Smooth muscle cell of the brain vasculature (primary cell): ENCODE data around the gene TFF1.
A peak's percentile ranks its signal among the peaks of the same experiment; 100 is the strongest.

Experiments used
- DNase-seq: peaks from one replicate; pipeline ENCODE4 v3.0.0-alpha.2; 2012; ENCODE audit warnings: low read depth, low spot score

The TFF1 gene

DNA sequence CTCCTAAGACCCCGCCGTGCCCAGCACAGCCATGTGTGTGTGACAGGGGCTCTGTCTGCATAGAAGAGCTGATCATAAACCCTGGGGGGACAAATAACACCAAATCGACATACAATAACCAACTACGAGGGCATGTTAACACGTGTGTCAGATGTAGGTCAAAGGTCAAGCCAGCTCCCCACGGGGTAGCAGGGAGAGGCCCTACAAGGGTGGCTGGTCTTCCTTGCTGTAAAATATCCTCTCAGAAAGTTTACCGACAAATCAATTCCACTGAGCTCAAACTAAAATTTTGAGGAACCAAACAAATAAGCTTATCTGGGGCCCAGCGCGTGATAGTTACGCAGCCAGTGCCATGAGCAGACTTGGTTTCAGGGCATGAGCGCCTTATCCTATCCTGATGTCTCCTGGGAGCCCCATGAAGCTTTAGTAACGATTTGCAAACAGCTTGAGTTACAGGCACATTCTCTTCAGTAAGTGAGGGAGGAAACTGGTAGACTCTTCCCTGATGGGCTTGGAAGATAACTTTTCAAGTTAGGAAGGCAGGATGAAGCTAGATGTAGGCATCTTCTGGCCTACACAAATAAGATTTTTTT, 32.2 kb upstream of the TFF1 start:
- no peak for DNase-seq

DNA sequence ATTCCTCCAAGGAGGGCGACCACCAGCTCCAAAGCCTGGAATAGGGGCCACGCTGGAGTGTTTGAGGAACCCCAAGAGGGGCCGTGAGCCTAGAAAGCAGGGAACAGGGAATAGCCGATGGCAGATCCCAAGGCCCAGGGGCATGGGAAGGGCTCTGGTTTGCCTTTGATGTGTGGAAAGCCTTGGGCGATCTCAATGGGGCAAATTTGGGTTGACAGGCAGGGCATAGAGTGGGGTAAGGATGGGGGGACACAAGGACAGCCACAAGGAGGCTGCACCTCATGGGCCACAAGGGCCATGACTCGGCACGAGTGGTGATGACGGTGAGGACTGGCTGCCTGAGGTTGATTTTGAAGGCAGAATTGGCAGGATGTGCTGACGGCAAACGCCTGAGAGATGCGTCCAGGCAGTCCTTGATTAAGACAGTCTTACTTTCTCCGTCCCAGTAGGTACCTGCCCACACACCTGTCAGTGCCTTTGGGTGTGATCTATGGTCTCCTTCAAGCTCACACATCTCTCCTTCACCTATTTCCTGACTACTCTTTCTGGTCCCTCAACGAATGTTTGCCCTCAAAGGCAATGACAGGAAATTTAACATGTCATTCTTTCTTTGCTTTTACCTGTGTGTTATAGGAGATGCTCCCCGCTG, 31.5 kb upstream of the TFF1 start:
- DNase-seq = no peak

DNA sequence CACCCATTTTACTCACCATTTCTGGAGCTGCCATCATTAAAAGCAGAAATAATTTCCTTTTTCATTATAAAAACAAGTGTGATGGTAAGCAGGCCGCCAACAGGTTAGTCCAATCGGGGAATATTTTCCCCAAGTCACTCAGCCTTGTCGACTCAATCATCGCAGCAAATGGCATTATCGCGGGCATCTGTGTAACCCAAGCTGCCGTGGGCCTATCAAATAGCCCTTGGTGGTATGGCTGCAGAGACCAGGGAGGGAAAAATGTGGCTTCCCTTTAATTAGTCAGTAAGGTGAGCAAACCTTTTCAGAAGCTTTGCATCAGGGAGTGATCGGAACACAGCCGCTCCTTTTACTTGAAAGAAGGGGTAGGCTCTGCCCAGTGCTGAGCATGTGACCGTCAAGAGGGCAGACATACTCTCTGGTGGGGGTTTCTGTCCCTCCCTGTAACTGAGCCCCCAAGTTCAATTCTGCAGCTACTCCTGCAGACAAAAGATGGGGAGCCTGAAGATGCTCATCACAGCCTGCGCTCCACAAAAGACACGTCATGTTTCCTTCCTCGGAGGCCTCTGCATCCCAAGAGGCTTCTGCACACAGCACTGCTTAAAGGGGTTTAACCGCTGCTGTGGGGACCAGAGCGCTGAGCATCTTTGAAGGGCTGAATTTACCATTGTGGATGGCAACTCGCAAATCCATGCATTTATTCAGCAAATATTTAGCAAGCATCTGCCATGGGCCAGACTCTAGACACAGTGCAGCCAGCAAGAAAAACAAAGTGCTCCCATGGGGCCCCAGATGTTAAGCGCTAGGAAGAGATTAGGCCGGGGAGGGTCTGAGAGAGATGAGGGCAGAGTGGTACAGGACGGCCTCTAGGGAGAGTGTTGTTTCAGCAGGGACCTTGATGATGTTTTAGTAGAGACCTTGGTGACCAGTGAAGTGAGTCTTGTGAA, 30.7 kb upstream of the TFF1 start:
- no peak for DNase-seq

DNA sequence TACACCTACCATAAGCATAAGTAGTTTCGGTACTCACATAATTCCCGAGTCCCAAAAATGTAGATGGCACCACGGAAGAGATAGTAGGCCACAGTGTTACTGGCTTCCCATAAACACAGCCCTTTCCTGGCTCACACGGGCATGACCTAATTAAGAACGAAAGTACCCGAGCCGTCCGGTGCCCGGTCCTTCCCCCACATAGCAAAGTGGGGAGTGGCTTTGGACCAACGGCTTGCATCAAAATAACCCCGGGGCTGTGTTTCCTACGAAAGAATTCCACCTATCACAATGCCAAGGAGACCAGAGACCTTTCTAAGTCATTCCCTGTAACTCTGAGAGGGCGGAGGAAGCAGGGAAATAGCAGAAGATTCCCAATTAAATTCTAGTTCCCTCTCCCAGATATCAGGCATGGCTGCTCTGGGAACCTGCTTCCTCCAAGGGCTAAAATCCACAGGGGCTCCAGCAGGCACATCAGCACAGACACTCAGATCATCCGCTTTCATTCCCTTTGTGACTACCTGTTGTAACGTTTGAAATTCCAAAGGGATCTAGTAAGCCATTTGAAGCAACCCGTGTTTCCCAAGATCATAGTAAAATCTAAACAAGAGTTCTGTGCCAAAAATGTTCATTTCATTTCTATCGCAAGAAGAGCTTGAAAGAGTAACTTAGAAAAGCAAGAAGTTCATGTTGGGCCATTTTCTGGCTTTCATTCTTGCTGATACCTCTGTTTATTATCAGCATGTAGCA, 29.7 kb upstream of the TFF1 start, which contains the start of gene TMPRSS3:
TSS of gene TMPRSS3 (minus strand) at position 148 of the 747 bp plus-strand sequence. CDS start 635 bp downstream, outside the sequence.
- no peak for DNase-seq

DNA sequence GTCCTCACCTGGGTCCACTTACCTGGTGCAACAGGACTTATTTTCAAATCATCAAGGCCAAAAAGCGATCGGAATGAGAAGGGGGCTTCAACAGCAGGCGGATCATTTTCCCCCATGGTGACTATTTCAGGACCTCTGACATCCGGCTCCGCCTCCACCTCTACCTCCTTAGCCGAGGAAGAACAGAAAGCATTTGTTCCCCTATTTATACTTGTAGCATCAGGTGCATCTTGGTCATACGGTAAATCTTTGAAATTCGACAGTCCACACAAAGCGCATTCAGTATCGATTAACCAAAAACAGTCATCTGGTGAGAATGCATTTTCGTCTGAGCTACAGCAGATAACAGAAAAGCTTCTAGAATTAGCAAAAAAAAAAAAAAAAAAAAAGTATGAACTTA, 29.0 kb upstream of the TFF1 start:
- no peak for DNase-seq

DNA sequence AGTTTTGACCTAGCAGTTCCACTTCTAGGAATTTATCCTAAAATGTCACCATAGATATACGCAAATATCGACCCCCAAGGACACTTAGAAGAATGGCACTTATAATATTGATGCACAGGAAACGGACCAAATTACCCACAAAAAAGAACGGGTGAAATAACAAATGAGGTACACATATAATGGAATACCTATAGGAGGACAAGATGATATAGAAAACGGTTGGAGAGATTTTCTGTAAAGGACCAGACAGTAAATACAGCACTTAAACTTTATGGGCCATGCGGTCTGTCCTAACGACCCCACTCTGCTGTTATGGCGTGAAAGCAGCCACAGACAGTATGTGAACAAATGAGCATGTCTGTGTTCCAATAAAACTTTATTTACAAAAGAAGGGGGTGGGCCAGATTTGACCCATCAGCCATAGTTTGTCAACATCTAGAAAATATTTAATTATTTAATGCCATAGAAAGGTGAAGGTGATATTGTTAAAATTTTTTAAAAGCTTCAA, 27.2 kb upstream of the TFF1 start:
- no peak for DNase-seq

DNA sequence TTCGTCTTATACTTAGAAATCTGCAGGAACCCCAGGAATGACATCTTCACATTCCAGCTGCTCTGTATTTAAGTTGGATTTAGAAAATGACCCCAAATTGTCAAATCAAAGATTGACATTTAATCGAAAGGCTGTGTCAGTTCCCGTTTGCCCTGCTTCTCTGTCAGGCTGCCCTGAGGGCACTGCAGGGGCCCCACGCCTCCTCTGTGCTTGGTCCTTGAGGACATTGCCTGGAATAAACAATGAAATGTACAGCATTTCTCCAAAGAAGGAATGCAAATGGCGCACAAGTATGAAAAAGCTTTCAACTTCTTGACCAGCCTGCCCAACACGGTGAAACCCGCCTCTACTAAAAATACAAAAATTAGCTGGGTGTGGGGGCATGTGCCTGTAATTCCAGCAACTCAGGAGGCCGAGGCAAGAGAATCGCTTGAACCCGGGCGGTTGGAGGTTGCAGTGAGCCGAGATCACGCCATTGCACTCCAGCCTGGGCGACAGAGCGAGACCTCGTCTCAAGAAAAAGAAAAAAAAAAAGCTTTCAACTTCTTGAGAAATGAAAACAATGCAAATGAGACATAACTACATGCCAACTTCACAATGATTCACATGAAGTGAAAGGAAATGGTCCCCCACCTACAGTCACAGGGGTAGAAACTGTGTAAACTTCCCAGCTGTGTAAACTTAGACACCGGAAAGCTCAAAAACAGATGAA, 26.6 kb upstream of the TFF1 start:
- DNase-seq = peak; percentile 76

DNA sequence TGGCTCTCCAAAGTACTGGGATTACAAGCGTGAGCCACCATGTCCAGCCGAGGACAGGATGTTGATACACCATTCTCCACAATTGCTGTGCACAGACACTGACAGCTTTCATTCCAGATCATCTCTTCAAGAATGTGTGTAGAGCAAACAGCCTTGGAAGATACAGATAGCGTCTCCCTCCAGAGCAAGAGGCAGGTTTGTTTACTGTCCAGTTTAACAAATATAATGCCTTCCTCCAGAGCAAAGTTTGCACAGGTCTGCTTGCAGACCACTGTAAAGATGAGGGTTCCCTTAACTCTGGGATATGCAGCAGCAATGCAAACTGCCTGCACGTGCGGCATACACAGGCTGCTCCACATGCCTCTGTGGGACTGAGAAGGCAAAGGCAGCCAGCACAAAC, 25.0 kb upstream of the TFF1 start:
- no peak for DNase-seq

DNA sequence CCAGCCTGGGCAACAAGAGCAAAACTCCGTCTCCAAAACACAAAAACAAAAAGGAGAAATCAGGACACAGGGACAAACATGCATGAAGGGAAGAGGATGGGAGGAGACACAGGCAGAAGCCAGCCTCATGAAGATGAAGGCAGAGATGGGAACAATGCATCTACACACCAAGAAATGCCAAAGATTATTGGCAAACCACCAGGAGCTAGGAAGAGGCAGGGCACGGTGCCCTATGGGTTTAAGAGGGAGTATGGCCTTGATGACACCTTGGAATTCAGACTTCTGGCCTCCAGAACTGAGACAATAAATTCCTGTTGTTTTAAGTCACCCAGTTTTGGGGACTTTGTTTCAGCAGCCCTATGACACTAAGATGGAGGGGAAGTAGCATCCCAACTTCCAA, 24.4 kb upstream of the TFF1 start:
- no peak for DNase-seq

DNA sequence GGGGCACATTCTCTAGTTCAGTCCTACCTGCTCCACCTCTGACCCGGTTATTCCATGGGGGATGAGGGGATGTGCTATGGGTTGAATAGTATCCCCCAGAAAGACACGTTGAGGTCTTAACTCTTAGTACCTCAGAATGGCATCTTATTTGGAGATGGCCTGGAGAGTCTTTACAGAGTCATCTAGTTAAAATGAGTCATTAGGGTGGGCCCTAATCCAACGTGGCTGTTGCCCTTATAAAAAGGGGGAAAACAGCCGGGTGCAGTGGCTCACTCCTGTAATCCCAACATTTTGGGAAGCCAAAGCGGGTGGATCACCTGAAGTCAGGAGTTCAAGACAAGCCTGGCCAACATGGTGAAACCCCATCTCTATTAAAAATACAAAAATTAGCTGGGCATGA, 23.9 kb upstream of the TFF1 start:
- no peak for DNase-seq

DNA sequence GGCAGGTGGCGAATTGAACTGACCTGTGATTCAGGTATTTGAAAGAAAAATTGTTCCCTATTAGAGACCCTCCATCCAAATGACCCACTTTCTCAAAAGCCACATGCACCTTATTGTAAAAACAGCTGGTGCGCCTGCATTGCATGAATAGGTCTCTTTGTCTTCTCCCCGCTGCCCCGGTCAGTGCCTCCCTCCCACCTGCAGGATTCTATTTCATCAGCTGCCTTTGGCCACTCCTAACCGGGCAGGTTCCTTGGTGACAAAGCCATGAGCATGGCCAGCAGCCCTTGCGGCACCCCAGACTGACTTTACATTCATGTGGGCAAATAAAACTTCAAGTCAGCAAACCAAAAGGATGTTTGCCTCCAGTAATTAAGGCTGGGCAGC, 23.1 kb upstream of the TFF1 start:
- no peak for DNase-seq

DNA sequence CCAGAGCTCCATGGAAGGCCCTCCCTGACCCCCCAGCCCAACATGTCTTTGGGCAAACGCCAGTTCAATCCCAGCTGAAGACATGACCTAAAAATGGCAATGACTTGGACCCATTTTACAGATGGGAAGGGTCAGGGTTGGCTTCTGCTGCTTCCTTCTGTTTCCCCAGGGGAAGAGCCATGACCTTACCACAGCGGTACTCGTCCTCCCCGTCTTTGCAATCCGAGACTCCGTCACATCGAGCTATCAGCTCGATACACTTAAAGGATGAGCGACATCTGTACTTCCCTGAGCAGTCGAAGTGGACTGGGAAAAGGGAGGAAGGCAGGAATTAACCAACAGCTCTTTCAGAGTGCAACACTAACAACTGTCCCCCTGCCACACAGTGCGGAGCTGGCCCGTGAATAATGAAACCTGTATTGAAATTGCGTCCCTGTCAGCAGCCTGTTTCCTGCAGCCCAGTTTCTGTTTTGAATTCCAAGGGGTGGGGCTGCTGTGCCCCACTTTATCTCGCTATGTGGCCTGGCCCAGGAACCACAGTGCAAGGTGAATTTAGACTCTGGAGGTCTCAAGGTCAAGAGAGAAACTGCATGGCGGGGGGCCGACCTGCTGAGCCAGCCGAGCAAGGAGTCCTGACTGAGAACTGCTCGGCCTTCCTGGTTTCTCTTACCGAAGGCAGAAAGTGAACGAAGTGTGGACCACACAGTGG, 22.6 kb upstream of the TFF1 start:
- no peak for DNase-seq

DNA sequence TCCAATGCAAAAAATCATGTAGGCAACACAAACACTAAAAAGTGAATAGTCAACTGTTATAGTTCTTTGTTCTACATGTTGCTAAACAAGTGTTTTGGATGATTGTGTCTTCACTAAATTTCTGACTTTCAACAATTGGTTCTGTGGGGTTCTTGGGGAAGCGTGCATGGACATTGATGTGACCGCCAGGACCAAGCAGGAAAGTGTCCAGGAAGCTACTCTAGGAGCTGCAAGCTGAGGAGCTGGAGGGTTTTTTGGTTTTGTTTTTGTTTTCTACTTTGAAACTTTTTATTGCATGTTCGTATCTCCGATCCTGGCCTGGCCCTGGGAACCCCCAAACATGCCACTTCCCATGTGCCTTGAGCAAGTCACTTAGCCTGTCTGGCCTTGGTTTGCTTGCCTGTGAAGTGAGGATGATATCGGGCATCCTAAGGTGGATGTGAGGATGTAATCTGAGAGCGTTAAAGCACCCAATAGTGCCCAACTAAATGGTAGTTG, 21.6 kb upstream of the TFF1 start:
- no peak for DNase-seq

DNA sequence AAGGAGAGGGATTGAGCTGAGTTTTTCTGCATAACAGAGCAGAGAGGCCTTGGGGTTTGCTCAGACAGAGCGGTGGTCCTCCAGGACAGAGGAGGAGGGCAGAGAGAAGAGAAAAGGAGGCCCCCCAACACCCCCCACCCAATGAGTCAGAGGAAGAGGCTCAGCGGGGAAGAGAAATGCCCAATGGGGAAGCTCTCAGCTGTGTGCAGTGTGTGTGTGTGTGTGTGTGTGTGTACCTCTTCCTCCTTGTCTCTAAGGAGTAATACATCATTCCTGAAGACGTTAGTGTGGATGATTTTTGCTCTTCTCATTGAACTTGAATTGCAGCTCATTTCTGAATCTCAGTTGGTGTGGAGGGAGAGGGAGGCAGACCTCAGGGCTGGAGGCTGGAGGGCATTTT, 20.8 kb upstream of the TFF1 start:
- DNase-seq = no peak

DNA sequence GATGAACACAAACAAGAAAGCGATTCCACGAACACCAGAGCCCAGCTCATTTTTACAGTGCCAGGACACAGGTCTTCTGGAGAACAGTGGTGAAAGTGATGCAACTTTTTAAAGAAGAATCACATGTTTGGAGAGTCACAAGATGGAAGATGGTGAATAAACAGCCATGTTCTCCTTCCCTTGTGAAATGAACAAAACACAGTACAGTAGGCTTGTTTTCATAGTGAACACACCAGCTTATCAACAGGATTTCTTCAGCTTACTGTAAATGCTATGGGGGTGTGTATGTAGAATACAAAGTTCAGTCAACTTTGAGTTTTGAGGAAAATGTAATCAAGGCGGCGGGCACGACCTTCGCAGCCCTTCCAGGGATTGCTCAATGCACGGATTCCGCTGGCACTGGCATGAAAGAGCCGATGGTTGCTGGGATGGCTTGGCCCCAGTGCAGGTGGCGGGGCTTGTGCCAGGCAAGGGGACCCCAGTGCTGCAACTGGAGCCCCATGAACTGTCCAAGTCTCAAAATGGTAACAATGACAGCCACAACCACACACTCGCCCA, 19.8 kb upstream of the TFF1 start:
- DNase-seq = no peak

DNA sequence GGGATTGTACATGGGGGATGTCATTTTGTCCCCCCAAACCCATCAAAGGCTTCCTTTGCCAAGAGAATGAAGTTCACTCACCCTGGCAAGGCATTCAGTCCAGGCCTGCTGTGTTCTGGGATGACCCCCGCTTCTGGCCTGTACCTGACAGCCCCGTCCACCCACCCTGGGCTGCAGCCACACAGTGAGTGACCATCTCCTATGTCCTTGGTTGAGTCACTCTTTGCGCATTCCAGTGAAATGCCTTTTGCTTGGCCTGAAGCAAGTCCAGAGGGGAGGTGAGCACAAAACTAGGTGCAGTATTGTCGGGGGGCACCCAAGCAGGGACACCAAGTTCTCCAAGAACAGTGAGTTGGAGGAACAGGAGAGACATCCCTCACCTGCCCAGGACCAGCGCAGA, 19.3 kb upstream of the TFF1 start:
- DNase-seq = no peak

DNA sequence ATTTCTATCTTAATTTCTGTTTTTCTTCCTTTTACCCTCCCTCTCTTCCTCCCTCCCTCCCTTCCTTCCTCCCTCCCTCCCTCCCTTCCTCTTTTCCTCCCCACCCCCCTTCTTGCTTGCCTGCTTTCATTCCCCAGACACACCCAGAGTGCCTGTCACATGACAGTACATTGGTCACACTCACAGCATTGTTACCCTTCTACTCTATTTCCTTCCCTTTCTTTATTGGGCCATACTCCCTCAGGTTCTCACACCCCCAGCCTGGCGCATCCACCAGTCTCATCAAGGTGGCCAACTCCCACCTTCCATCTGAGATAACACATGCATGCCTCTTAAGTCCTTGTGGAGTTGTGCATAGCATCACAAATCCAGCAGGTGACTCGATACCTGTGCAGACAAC, 18.7 kb upstream of the TFF1 start:
- DNase-seq = no peak

DNA sequence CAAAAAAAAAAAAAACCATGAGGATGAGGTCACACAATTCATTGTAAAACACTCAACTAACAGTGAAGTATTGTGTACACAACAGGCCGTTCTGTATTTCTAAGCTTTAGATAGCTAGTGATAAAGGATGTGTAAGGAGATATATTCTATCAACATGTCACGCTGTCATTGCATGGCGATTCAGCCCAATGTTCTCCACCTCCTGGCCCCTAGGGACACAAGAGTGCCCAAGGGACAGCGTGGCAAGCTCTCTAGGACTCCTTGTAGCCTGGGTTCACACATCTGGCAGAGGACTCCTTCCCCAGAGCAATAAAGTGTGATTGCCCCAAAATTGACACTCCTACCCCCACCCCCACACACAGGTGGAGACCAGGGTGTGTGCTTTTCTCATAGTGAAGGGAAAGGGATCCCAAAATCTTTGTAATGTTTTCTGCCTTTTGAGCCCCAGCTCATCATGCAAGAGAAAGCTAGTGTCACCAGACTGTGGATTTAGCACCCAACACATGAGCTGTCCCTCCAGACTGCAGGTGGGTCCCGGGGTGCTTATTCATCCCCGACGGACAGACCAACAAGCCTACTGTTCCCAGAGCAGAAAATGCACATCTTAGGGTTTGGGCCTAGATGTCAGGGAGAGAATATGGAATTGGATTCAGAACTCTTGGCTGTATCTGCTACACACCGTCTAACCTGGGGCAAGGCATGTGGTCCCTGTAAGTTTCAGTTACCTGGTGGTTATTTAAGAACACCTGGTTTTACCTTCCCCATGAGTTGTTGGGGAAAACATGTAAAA, 18.0 kb upstream of the TFF1 start:
- no peak for DNase-seq

DNA sequence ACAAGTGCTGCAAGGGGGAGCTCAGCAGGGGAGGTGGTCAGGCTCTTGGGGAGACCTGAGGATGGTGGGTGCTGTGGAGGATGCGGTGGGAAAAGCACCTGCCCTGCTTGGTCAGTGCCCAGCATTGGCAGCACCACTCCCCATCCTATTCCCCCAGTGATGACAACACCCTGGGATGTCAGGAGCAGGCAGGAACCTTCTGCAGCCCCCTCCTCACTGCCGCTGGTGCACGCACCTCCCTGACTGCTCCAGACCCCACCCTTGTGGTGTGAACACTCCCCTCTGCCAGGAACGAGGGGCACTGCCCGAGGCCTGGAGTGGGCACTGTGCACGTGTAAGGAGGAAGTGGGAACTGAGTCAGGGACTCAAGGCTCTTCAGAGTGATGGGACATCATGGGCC, 17.0 kb upstream of the TFF1 start:
- DNase-seq = no peak
